ENCODE data around the gene DMRTB1.

The DMRTB1 gene

DNA sequence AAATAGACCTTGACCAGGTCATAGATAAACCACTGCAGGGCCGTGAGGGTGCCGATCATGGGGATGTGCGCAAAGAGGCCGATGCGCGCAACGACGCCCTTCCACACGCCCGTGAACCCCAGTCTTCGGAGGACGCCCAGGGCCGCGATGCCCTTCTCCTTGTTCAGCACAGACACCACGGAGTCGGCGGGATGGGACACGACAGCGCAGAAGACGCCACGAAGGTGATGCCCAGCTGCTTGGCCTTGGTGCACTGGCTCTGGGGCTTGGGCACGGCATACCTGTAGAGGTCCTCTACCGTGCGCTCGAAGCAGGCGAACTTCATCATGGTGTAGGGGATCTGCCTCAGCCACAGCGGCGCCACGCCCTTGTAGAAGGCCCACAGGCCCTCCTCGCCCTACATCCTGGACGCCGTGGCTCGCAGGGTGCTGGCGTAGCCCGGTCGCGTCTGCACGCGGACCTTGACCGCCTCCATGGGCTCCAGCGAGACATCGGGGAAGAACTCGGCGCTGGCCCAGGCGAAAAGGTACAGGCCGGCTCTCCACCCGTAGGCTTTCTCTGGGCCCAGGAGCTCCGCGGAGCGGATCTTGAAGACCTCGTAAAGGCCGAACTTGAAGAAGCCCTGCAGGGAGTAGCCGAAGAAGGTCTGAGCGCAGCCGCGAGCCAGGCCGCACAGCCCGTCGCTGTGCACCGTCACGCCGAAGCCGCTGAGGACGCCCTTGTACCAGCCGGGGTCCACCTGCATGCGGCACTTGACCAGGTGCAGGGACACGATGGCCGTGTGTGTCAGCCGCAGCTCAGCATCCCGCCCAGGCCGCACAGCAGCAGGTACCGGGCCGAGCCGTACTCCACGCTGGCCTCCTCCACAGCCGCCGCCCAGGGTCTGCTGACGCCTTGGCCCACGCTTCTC lies 20.5 kb upstream of the DMRTB1 start:
- DNase-seq: no peak

DNA sequence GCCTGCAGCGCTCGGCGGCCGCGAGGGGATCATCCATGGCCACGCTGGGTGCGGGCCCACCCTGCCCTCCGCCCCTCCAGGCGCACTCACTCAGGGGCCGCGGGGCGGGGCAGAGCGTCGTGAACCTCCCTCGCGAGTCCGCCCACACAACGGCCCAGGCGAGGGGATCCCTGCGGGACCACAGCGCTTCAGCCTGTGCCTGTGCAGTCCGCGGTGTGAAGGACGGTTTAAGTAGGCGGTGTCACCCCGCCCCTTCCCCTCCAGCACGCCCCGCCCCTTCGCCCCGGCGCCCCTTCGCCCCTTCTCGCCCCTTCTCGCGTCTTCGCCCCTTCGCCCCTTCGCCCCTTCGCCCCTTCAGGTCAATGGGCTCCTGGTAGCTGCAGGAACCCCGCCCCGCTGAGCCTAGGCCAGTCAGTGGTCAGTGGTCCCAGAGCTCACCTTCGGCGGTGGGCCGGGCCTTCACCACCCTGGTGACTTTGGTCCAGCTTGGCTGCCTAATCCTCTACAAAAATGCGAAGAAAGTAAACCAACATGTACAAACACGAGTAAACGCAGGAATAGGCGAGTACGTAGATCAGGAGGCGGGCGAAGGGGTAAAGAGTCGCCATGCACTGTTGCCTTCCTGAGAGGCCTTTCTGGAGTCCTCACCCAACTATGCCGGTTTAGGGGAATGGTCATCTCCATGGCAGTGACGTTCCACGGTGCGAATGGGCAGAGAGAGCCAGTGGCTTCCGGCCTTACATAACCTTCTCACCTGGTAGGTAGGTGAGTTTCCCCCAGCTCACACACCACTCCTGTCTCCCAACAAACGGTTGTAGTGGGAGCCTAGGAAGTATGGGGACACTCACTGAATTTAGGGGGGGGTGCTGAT lies 19.6 kb upstream of the DMRTB1 start:
- DNase-seq: no peak

DNA sequence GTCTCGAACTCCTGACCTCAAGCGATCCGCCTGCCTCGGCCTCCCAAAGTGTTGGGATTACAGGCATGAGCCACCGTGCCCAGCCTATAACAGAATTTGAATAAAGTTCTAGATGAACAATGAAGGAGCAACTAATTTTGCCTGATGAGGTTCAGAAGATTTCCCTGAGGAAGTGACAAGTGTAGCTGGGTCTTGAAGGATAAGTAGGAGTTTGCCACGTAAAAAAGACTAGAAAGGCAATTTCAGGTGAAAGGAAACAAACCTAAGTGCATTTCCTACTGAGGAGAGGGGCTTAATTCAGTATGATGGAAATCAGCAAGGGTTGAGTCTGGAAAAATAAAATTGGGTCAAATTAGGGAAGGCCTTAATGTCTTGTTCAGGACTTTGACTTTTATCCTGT lies 18.6 kb upstream of the DMRTB1 start:
- no peak for DNase-seq

DNA sequence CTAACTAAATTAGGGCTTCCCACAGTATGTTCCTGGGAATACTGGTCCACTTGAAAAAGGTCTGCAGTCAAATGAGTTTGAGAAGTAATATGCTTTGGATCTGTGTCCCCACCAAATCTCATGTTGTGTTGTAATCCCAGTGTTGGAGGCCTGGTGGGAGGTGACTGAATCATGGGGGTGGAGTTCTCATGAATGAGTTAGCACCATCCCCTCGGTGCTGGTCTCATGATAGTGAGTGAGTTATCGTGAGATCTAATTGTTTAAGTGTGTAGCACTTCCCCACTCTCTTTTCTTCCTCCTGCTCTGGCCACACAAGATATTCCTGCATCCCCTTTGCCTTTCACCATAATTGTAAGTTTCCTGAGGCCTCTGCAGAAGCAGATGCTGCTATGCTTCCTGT lies 16.9 kb upstream of the DMRTB1 start:
- DNase-seq: no peak

DNA sequence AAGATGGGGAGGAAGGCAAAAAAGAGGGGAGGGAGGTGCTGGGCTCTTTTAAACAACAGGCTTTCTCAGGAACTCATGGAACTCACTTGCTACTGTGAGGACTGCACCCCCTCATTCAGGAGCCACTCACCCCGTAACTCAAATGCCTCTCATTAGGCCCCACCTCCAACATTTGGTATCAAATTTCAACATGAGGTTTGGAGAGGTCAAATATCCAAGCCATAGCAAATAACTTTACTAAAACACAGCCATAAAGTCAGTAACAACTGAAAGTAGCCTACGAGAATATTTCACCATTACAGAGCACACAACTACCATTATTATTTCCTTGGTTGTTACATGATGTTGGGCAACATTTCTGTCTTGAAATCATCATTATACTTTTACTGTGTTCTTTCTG lies 13.1 kb upstream of the DMRTB1 start:
- DNase-seq: no peak

DNA sequence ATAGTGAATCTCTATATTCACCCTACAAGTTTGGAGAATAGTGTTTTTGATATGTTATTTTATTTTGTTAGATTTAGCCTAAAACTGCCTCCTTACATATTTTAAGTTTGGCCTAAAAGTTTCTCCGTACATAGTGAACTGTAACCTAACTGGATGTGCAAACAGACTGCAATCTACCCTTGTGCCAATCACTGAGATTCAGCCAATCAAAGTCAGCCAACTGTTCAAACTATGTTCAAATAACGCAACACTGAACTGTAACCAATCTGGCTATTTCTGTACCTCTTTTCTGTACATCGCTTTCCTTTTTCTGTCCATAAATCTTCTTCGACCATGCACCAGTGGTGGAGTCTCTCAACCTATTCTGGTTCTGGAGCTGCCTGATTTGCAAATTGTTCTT lies 11.8 kb upstream of the DMRTB1 start:
- no peak for DNase-seq

DNA sequence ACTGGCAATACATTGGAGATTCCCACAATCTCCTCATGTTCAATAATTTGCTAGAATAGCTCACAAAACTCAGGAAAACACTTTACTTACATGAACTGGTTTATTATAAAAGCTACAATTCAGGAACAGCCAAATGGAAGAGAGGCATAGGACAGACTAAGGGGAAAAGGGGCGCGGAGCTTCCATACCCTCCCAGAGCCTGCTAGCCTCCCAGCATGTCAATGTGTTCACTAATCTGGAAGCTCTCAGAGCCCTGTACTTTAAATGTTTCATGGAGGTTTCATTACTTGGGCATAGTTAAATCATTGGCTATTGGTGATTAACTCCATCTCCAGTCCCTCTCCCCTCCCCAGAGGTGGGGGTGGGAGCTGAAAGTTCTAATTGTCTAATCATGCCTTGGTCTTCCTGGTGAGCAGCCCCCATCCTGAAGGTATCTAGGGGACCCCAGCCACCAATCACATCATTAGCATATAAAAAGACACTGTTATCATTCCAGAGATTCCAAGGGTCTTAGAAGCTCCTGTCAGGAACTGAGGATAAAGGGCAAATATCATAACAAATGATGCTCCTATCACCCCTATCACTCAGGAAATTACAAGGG lies 10.9 kb upstream of the DMRTB1 start:
- DNase-seq: no peak

DNA sequence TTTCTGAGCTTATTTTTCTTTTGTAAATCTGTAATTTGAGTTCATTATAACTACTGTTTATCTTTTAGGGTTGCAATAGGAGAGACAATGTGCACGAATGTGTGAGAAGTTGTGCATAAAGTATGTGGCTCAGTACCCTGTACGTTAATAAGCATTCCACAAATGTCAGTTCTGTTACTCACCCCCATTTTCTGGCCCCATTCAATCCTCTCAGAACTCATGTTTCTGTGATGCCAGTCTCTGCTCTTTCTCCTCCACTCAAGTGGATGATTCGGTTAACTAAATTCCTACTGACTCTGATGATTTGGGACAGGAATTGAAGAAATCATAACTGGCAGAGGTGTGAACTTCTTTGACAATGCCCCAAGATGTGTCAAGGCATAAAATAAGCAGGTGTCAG lies 10.2 kb upstream of the DMRTB1 start:
- no peak for DNase-seq

DNA sequence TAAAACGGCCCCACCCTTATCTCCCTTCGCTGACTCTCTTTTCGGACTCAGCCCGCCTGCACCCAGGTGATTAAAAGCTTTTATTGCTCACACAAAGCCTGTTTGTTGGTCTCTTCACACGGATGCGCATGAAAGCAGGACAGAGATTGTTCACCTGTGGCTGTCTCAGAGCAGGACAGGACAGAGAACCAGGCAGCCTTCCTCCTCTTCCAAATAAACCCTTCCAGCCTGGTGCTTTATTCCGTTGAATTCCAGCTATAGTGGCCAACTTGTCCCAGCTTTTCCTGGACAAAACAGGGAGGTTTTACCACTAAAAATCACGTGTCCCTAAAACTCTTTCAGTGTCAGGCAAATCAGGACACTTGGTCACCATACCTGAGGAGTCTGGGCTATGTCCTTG lies 9.5 kb upstream of the DMRTB1 start:
- no peak for DNase-seq

DNA sequence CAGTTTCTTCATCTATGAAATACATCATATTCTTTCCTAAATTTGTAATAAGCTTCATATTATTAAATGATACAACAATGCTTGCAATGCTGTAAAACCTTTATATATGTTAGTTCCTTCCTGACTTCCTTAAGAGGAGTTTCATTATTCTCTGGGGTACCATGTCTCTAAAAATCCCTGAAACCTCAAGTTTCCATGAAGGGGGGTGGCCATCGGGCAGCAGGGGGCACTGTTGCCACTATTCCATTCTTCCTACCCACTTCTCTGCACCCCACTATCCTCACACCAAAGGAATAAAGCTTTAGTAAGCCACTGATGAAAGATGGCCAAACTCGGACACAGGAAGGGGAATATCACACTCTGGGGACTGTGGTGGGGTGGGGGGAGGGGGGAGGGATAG lies 9.0 kb upstream of the DMRTB1 start:
- no peak for DNase-seq

DNA sequence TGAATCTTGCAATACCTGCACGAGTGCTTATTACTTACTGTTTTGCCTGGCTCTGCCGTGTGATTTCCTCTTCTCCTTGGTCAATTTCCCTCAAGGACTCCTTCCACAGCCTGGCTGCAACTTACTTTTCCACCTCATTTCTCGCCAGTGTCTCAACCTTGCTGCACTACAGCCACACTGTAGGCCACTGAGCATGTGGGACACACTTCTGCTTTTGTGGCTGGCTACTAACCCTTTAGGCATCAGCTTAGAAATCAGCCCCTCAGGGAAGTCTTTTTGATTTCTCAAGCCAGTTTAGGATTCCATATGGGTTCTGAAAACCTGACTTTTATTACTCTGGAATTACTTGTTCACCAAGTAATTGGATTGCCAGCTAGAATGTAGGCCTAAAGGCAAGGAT lies 5.2 kb upstream of the DMRTB1 start:
- no peak for DNase-seq

DNA sequence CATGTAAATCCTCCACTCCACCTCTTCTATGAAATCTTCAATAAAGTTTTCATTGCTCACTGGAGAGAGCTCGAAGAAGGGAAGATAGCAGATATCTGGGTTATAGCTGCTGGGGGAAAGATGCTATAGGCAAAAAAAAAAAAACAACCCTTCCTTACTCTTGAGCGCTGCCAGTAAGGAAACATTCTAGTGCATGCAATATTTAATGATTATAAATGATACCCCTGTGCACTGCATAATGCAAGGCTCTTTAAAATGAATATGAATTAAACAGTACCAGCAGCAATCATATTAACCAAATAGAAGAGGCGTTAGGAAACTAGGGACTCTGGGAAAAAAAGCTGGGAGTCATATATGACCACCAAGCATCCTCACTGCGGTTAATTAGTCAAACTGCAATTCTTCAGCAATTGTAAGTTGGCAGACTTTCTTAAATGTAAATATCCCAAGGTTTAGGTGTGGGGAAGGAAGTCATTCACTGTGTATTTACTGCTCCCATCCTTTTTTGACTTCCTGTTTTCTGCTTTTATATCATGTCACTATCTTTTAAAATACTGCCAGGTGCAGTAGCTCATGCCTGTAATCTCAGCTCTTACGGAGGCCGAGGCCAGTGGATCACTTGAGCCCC lies 3.7 kb upstream of the DMRTB1 start:
- no peak for DNase-seq

DNA sequence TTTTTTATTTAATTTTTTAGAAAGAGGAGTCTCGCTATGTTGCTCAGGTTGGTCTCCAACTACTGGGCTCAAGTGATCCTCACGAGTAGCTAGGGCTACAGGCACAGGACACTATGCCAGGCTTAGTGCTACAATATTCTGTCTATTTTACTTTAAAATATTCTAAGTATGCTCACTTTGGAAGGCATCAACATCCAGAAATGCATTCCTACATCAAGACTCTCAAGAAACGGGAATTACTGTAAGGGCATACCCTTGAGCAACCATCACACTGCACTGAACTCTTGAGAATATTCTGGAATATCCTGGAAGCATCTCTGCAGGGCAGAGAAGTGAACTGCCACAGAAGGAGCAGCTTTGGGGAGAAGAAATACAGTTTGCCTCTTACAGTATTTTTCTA lies 565 bp upstream of the DMRTB1 start:
- no peak for DNase-seq

DNA sequence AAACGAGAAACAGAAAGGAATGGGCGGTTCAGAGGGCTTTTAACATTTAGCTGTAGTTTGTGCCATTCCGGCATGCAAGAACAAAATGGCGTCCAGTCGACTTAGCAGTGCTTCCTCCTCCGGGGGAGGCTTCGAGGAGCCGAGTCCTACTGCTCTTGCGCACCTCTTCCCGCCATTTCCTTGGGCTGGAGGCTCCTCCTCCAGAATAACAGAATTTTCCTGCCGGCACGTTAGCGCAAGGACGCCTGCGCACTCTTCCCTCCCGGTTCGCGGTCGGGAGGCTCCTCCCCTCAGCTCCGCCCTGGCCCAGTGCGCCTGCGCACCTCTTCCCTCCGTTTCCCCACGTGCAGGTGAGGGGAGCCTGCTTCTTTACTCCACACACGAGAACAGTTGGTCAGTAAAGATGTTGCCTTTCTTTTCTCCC lies 1.0 kb downstream of the DMRTB1 start:
- DNase-seq: no peak

DNA sequence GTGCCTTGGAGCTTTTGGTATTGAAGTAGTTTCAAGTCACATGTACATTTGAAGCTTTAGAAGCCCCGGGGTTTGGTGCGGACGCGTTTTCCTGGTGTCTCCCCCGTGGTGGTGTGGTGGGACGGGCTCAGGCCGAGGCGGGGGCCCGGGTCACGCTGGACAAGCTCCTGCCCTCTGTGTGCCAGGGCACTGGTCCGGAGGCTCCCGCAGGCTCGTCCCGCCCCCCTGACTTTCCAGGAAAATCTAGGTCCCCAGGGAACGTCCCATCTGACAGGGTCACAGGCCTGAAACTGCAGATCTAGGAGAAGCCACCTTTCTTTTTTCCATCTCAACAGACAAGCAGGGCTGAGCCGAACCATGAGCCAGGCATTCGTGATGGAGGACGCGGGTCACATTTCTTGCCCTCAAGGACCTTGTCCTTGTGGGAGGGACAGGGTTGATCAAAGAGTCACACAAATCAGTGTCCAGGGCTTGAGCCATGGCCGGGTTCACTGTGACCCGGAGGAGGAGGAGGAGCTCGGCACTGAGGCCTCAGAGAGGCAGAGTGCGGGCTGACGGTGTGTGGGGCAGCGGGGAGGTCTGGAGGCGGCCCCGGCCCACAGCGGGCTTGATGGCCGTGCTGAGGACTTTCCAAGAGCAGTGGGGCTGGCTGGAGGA lies 1.6 kb downstream of the DMRTB1 start:
- DNase-seq: no peak

DNA sequence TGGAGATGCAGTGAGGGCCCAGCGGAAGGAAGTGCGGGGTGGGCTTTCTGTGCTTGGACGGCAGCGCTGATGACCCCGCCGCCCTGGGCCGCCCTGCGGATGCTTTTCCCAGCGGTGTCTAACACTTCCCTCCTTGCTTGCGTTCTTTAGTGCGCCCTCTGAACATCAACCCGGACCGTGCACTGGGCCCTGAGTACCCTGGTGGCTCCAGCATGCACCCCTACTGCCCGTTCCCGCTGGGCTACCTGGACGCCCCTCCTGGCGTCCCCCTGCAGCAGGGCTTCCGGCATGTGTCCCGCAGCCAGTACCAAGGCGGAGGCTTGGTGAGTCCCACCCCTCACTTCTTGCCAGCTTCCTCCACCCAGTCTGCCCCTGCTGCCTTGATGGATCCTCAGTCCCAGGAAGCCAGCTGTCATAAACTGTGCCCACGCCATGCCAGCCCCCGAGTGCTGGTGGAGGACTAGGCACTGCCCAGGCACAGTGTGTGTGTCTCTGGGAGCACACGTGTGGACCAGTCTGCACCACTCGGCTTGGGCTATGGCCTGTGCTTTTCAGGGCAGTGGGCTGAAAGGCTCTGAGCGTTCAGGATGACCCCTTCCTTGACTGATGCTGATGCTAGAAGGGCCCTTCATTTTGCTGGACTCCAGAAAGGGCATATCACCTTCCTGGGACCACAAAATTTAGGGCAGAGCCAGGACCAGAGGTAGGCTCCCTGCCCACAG lies 2.3 kb downstream of the DMRTB1 start:
- DNase-seq: no peak

DNA sequence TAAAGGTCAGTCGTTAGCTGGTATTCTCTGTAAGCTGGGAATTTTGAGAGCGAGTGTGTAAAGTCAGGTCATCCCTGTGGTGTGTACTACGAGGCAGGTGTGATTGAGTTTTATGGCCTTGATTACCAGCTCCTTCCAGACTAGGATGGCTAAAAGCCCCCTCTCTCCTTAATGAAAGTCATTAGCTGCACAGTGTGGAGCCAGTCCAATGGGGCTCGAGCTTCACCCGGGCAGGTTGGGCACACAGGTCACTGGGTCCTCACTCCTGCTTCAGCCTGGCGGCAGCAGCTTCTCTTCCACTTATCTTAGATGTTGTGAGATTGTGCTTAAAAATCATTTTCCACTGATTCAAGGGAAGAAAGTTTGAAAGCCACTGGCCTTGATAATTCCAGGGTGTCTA lies 3.0 kb downstream of the DMRTB1 start:
- no peak for DNase-seq

DNA sequence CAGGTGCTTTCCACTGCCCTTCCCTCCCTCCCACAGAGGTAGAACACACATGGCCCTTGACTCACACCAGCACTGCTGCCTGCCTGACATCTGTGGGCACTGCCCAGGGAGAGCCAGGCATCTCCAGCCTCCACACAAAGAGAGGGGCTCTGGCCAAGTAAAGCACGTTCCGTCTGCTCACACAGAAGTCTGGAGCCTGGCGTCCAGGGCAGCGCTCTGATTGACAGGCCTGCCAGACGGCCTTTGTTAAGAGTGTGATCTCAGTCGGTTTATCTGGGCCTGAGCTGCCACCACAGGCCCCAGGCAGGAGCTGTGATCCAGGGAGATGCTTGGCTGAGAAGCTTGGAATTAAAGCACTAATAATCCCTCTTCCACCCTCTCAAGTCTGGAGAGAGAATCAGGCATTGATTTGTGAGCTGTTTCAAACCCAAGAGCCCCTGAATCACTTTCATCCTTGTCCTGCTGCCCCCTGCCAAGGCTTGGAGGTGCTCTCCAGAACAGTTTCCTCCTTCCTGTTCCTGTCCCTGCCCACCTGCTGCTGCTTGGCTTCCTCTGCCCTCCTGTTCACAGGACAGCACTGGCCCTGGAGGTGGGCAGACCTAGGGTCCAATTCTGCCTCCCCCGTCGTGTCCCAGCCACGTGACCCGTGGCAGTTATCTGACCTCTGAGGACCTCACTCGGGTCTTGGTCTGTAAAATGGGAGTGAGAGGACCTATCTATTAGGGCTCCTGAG lies 3.7 kb downstream of the DMRTB1 start:
- no peak for DNase-seq

DNA sequence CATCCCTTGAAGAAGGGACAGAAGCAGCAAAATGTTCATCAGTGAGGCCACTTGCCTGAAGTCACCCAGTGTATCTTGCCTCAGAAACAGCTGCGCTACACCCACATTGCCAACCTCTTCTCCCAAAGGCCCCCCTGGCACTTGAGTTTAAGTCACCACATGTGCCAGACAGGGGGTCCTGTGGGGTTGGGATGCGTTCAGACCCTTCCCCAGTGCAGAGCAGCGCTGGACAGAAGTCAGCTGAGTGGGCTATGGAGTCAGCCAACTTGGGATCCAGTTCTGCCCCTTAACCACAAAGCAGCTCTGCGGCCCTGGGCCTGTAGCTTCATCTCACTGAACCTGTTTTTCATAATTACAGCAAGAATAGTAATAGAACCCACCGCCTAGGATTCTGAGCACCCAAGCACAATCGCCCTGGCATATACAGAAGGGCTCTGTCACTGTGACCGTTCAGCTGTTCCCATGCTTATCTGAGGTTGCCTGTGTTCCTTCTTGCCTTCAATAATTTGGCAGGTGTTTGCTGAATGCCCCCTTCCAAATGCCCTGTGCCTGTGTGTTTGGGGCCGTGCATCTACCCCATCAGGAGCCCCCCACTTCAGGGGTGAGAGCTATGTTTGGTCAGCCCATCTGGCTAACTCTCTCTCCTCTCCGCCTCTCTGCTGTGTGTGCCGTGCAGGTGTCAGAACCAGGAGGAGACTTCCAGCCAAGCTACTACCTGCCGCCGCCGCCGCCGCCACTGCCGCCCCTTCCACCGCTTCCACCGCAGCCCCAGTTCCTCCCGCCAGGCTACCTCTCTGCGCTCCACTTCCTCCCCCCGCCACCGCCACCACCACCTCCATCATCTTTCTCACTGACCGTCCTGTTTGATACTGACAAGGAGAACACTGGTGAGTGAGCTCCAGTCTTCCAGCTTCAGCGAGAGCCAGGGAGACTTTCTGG lies 5.0 kb downstream of the DMRTB1 start:
- no peak for DNase-seq

Data from NCI-H187 (cell line).